Measurements from ENCODE around the gene BACH2. TPM values are rescaled to one million over a fixed set of nuclear protein-coding genes. Genes with fewer than 3 reads are reported as not detected.

The BACH2 gene
- polyA plus RNA-seq, 1 of the 3 experiments (the other 2 are of a cell fraction), result 0.46 TPM

DNA sequence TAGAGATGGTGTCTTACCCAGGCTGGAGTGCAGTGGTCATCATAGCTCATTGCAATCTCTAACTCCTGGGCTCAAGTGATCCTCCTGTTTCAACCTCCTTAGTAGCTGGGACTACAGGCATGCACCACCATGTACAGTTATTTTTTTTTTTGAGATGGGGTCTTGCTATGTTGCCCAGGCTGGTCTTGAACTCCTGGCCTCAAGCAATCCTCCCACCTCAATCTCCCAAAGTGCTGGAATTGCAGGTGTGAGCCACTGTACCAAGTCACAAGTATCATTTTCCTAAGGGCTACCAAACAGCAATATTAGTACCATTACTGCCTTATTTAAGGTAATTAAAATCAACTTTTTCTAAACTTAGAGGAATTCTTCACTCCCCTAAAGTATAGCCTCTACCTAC, 49.4 kb downstream of the BACH2 start:
- Histone ChIP-seq H2AFZ (ENCODE audit: low read depth) (no peak overlapping the region), H3K4me1 (ENCODE audit: control insufficient read depth in 1 of 2, insufficient read depth in 2 of 2, low read depth in 1 of 2, low read length in 1 of 2) (peaks cover 2 to 4% of the 10 kb centered on the region in 2 experiments; a peak in 3 of 4 replicates), H3K79me2 (ENCODE audit: insufficient read depth) (no peaks in the 10 kb centered on the region), H3K36me3 (replicated peaks in 1 of 2; ENCODE audit: control insufficient read depth in 1 of 2, insufficient read depth in 2 of 2, low read length in 1 of 2) (no peaks in the 10 kb centered on the region), H4K20me1 (ENCODE audit: insufficient read depth) (no peaks in the 10 kb centered on the region), H3K9ac (no peak overlapping the region), H3K4me2 (no peak overlapping the region), H3K9me2 (no peaks in the 10 kb centered on the region), H3K4me3 (ENCODE audit: low read depth in 2 of 2, low read length in 1 of 2) (no peak overlapping the region), H3K27ac (ENCODE audit: low read depth in 2 of 2, low read length in 1 of 2) (no peak overlapping the region), H3K27me3 (ENCODE audit: insufficient read depth) (no peaks in the 10 kb centered on the region), H3F3A (replicated peaks; ENCODE audit: insufficient read depth) (peaks cover 4% of the 10 kb centered on the region), H3K9me3 (no peaks in the 10 kb centered on the region)
- CTCF ChIA-PET, result no interaction called here
- TF ChIP-seq MEF2A (IDR thresholded peaks at IDR 0.05; ENCODE audit: borderline replicate concordance, low read depth) (no peak), RAD21 (IDR thresholded peaks at IDR 0.05; ENCODE audit: low read length) (no peak), MAX (IDR thresholded peaks at IDR 0.05; ENCODE audit: low read depth) (no peak), SMC3 (IDR thresholded peaks at IDR 0.05; ENCODE audit: low read depth, low read length) (no peak), FOXJ3 (CRISPR knock-in tag; IDR thresholded peaks at IDR 0.05) (no peak), EZH2phosphoT487 (IDR thresholded peaks at IDR 0.05; ENCODE audit: borderline replicate concordance, low read depth) (no peak), EP300 (IDR thresholded peaks at IDR 0.05; ENCODE audit: borderline replicate concordance in 1 of 2, low read depth in 1 of 2, low read length in 1 of 2) (no peak), GABPA (IDR thresholded peaks at IDR 0.05; ENCODE audit: low read depth) (no peak), YY1 (IDR thresholded peaks at IDR 0.05; ENCODE audit: low read depth) (no peak), FOXM1 (IDR thresholded peaks at IDR 0.05; ENCODE audit: low read depth) (no peak), RCOR1 (IDR thresholded peaks at IDR 0.05; ENCODE audit: low read length) (no peak), TCF12 (IDR thresholded peaks at IDR 0.05) (no peak), TAF1 (IDR thresholded peaks at IDR 0.05; ENCODE audit: borderline replicate concordance, low read depth, low read length) (no peak)
- TF ChIP-seq, protein P1, sequence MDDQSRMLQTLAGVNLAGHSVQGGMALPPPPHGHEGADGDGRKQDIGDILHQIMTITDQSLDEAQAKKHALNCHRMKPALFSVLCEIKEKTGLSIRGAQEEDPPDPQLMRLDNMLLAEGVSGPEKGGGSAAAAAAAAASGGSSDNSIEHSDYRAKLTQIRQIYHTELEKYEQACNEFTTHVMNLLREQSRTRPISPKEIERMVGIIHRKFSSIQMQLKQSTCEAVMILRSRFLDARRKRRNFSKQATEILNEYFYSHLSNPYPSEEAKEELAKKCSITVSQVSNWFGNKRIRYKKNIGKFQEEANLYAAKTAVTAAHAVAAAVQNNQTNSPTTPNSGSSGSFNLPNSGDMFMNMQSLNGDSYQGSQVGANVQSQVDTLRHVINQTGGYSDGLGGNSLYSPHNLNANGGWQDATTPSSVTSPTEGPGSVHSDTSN (IDR thresholded peaks at IDR 0.05), result no peak
- TF ChIP-seq, protein P2, sequence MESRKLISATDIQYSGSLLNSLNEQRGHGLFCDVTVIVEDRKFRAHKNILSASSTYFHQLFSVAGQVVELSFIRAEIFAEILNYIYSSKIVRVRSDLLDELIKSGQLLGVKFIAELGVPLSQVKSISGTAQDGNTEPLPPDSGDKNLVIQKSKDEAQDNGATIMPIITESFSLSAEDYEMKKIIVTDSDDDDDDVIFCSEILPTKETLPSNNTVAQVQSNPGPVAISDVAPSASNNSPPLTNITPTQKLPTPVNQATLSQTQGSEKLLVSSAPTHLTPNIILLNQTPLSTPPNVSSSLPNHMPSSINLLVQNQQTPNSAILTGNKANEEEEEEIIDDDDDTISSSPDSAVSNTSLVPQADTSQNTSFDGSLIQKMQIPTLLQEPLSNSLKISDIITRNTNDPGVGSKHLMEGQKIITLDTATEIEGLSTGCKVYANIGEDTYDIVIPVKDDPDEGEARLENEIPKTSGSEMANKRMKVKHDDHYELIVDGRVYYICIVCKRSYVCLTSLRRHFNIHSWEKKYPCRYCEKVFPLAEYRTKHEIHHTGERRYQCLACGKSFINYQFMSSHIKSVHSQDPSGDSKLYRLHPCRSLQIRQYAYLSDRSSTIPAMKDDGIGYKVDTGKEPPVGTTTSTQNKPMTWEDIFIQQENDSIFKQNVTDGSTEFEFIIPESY (IDR thresholded peaks at IDR 0.05; ENCODE audit: borderline replicate concordance, low read depth), result no peak
- POLR2A ChIA-PET, result interaction anchor here (0.6 kb wide), 1 partner anchor 49 kb away, joined by 3 read pairs; the partner anchor contains the start of gene BACH2
- no peak for DNase-seq

DNA sequence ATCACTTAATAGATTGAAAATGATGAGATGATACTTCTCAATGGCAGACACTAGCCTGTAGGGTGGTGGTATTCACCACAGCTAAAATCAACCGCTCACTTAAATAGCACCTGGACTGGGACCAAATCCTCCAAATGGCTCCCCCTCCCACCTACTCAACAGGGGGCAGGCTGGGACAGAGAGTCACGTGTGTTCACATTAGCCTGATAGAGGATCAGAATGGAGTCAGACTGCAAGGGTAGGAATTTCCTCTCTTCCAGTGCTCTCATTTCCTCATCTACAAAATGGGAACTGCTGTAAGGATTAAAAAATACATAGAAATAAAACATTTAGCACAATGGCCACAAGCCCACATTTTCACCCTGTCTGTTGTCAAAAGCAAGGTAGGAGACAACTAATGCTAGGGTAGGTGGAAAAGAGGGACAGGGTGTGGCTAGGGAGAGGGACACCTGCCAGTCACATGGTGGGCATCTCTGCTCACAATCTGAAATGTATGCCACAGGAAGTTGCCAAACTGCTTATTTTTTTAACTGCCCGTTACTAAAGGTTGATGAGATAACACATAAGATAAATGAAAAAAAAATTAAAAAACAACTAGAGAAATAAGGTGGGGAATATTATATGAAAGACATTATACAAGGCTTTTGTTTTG, 55.3 kb downstream of the BACH2 start:
- DNase-seq, result no peak
- Histone ChIP-seq H3K9me3 (no peaks in the 10 kb centered on the region), H3K4me1 (ENCODE audit: control insufficient read depth in 1 of 2, insufficient read depth in 2 of 2, low read depth in 1 of 2, low read length in 1 of 2) (peaks cover 0 to 13% of the 10 kb centered on the region in 2 experiments; a peak in 2 of 4 replicates), H2AFZ (ENCODE audit: low read depth) (no peak overlapping the region), H3K9me2 (no peaks in the 10 kb centered on the region), H3K4me2 (no peak overlapping the region), H3K79me2 (ENCODE audit: insufficient read depth) (no peaks in the 10 kb centered on the region), H3K27ac (ENCODE audit: low read depth in 2 of 2, low read length in 1 of 2) (no peak overlapping the region; a peak in 1 of 4 replicates), H3K36me3 (replicated peaks in 1 of 2; ENCODE audit: control insufficient read depth in 1 of 2, insufficient read depth in 2 of 2, low read length in 1 of 2) (no peaks in the 10 kb centered on the region), H4K20me1 (ENCODE audit: insufficient read depth) (no peaks in the 10 kb centered on the region), H3K9ac (no peak overlapping the region), H3F3A (replicated peaks; ENCODE audit: insufficient read depth) (no peaks in the 10 kb centered on the region), H3K27me3 (ENCODE audit: insufficient read depth) (no peaks in the 10 kb centered on the region), H3K4me3 (ENCODE audit: low read depth in 2 of 2, low read length in 1 of 2) (no peak overlapping the region)
- no peak for TF ChIP-seq RFX5 (IDR thresholded peaks at IDR 0.05; ENCODE audit: low read length)
- no peak for TF ChIP-seq RXRA (IDR thresholded peaks at IDR 0.05; ENCODE audit: borderline replicate concordance, low read depth)
- TF ChIP-seq EZH2phosphoT487 (IDR thresholded peaks at IDR 0.05; ENCODE audit: borderline replicate concordance, low read depth), result no peak
- TF ChIP-seq, protein P3, sequence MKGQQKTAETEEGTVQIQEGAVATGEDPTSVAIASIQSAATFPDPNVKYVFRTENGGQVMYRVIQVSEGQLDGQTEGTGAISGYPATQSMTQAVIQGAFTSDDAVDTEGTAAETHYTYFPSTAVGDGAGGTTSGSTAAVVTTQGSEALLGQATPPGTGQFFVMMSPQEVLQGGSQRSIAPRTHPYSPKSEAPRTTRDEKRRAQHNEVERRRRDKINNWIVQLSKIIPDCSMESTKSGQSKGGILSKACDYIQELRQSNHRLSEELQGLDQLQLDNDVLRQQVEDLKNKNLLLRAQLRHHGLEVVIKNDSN (IDR thresholded peaks at IDR 0.05; ENCODE audit: borderline replicate concordance, low read depth), result no peak
- no peak for TF ChIP-seq MXI1 (IDR thresholded peaks at IDR 0.05; ENCODE audit: low read depth, low read length)
- no peak for TF ChIP-seq GATA2 (CRISPR knock-in tag; IDR thresholded peaks at IDR 0.05)
- 90% methylated on average over 3 of the region's 3 CpGs for WGBS (ENCODE audit: low lambda C conversion rate)
- CTCF ChIA-PET, result no interaction called here
- POLR2A ChIA-PET, result no interaction called here

All from SK-N-SH (cell line).